HepG2 (cell line): ENCODE results near the gene TNK1. TPM values are rescaled to one million over a fixed set of nuclear protein-coding genes. Genes with fewer than 3 reads are reported as not detected.

ENCODE experiments used
- BCL3 ChIP-seq: sonication (generic); formaldehyde crosslinking; IDR thresholded peaks from 2 replicates; pipeline ENCODE4 v1.5.1; 2020; ENCODE audit warnings: mild to moderate bottlenecking, missing genetic modification reagents, moderate library complexity
- BORCS8-MEF2B ChIP-seq: sonication (generic); formaldehyde crosslinking; IDR thresholded peaks from 2 replicates; pipeline ENCODE4 v1.8.0; 2022; ENCODE audit warnings: mild to moderate bottlenecking, missing genetic modification reagents
- CBFB ChIP-seq: sonication (generic); formaldehyde crosslinking; IDR thresholded peaks from 2 replicates; pipeline ENCODE4 v1.4.0; 2020; ENCODE audit warnings: missing genetic modification reagents
- HNRNPUL1 ChIP-seq: fragments of 200-400 bp; formaldehyde crosslinking; IDR thresholded peaks from 2 replicates; pipeline ENCODE4 v1.6.1; 2017; ENCODE audit warnings: low read depth, mild to moderate bottlenecking, low read length, moderate library complexity
- ISL2 ChIP-seq: sonication (generic); formaldehyde crosslinking; IDR thresholded peaks from 2 replicates; pipeline ENCODE4 v1.5.0; 2020; ENCODE audit warnings: missing genetic modification reagents
- MIXL1 ChIP-seq: IDR thresholded peaks from 2 replicates; pipeline ENCODE4 v1.6.1; 2016
- NR0B2 ChIP-seq: sonication (generic); formaldehyde crosslinking; IDR thresholded peaks from 2 replicates; pipeline ENCODE4 v1.4.0; 2020; ENCODE audit warnings: mild to moderate bottlenecking, missing genetic modification reagents
- NR2C2 ChIP-seq: sonication (generic); formaldehyde crosslinking; IDR thresholded peaks from 2 replicates; pipeline ENCODE4 v1.4.0; 2020; ENCODE audit warnings: missing genetic modification reagents, mild to moderate bottlenecking, moderate library complexity, borderline replicate concordance
- RFX5 ChIP-seq: IDR thresholded peaks from 2 replicates; pipeline ENCODE4 v1.6.1; 2011; ENCODE audit warnings: low read depth, low read length, improper control_type of control experiment
- SETDB1 ChIP-seq: sonication (generic); formaldehyde crosslinking; IDR thresholded peaks from 2 replicates; pipeline ENCODE4 v1.5.1; 2020; ENCODE audit warnings: missing genetic modification reagents, mild to moderate bottlenecking, borderline replicate concordance
- TAF15 ChIP-seq: fragments of 200-400 bp; formaldehyde crosslinking; IDR thresholded peaks from one replicate; pipeline ENCODE4 v1.6.1; 2018; ENCODE audit warnings: mild to moderate bottlenecking, low read depth, low read length; ENCODE audit not compliant: poor library complexity, severe bottlenecking
- TCF7 ChIP-seq: sonication (generic); IDR thresholded peaks from 2 replicates; pipeline ENCODE4 v1.6.1; 2016; ENCODE audit warnings: antibody characterized with exemption, low read depth
- TEAD3 ChIP-seq: optimal IDR thresholded peaks from 2 replicates; pipeline ENCODE3; 2016; ENCODE audit warnings: borderline replicate concordance
- ZBTB3 ChIP-seq: sonication (generic); formaldehyde crosslinking; IDR thresholded peaks from 2 replicates; pipeline ENCODE4 v1.4.0; 2020; ENCODE audit warnings: low read depth, mild to moderate bottlenecking, moderate library complexity, missing genetic modification reagents, borderline replicate concordance
- ZNF143 ChIP-seq: sonication (generic); formaldehyde crosslinking; IDR thresholded peaks from 2 replicates; pipeline ENCODE4 v1.4.0; 2020; ENCODE audit warnings: missing genetic modification reagents
- ZNF24 ChIP-seq: fragments of 450-650 bp; IDR thresholded peaks from 2 replicates; pipeline ENCODE4 v1.6.1; 2017; ENCODE audit warnings: antibody characterized with exemption, mild to moderate bottlenecking
- ZNF543 ChIP-seq: sonication (generic); formaldehyde crosslinking; IDR thresholded peaks from 2 replicates; pipeline ENCODE4 v1.4.0; 2020; ENCODE audit warnings: mild to moderate bottlenecking, missing genetic modification reagents
- ZNF564 ChIP-seq: sonication (generic); formaldehyde crosslinking; IDR thresholded peaks from 2 replicates; pipeline ENCODE4 v1.8.1; 2023; ENCODE audit warnings: mild to moderate bottlenecking, missing genetic modification reagents
- ZNF687 ChIP-seq: sonication (generic); formaldehyde crosslinking; IDR thresholded peaks from 2 replicates; pipeline ENCODE4 v1.5.1; 2020; ENCODE audit warnings: mild to moderate bottlenecking, missing genetic modification reagents, moderate library complexity
- ZNF704 ChIP-seq: sonication (generic); formaldehyde crosslinking; IDR thresholded peaks from 2 replicates; pipeline ENCODE4 v1.8.1; 2023; ENCODE audit warnings: mild to moderate bottlenecking, inconsistent platforms, moderate library complexity, missing genetic modification reagents, borderline replicate concordance
- ZNF724P ChIP-seq: sonication (generic); formaldehyde crosslinking; IDR thresholded peaks from 2 replicates; pipeline ENCODE4 v1.8.0; 2022; ENCODE audit warnings: missing genetic modification reagents, borderline replicate concordance
- ZSCAN9 ChIP-seq: IDR thresholded peaks from 2 replicates; pipeline ENCODE4 v1.6.1; 2016; ENCODE audit warnings: borderline replicate concordance
- polyA plus RNA-seq, 8 experiments: library from polyadenylated mRNA; depleted of rRNA in 3 of 8; stranded (reverse) in 7 of 8; unstranded in 1 of 8; fragments of >200 nt; fragmentation: Illumina TruSeq in 4 of 8; extraction: Trizol in 4 of 8; gene quantifications; 2 replicates each; pipeline versions ENCODE4 v1.2.1 to v1.2.3, GENCODE V29; 2011 to 2016; ENCODE audit warnings: low read depth in 4 of 8, missing spikeins in 1 of 8, mixed read lengths in 1 of 8; ENCODE audit not compliant: insufficient read depth in 1 of 8
- total RNA-seq, 5 experiments: library from RNA; depleted of rRNA; stranded (reverse); fragments of >200 nt; fragmentation: Illumina TruSeq; extraction: Trizol; gene quantifications; 2 replicates each; pipeline ENCODE4 v1.2.3, GENCODE V29; 2016; ENCODE audit warnings: low read depth in 1 of 5
- TF ChIP-seq, protein P1 (sequence below): sonication (generic); formaldehyde crosslinking; IDR thresholded peaks from 2 replicates; pipeline ENCODE4 v1.4.0; 2020; ENCODE audit warnings: missing genetic modification reagents

The TNK1 gene
- total and polyA plus RNA-seq, 2 of the 13 experiments (the other 11 are each of a cell fraction or from before 2014, with no cell fraction given), result 2.0 to 3.5 TPM

DNA sequence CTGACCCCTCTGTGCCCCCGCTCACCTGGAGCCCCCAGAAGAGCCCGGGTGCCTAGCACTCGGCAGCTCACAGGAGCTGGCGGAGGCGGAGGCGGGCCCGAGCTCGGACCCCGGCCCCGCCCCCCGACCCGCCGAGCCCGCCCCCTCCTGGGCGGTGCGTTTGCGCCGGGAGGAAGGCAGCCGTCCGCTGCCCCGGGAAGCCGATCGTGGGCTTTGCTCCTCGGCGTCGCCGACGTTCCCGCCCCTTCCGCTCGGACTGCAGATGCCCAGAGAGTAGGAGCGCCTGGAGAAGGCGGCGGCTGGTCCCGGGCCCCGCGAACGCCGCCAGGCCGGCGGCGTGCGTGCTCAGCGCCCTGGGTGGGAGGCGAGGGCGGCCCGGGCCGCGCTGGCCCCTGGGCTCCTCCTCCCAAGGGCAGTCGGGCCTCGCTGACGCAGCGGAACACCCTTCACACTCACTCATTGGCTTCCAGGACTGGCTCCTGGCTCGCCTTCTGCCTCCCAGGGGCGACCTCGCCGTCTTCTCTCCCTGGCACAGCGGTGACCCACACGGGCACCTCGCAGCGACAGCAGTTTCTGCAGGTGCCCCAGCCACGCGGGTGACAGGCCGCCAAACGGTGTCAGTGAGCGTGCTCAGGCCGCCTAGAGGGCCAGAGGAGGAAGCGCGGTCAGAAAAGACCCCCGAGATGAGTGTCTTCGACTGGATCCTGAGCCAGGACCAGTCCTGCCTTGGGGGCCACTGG is 13.7 kb downstream of the TNK1 start, which contains the start of gene PLSCR3 (continued):
- peak; percentile 94 for TF ChIP-seq ZNF687 (CRISPR knock-in tag)
- 0 out of 2 replicates have a peak, but pooled peaks have one; percentile 30 for TF ChIP-seq NR0B2 (CRISPR knock-in tag)
- 0 out of 2 replicates have a peak, but pooled peaks have one; percentile 70 for TF ChIP-seq ZNF724P
- TF ChIP-seq TCF7, result no peak
- no peak for TF ChIP-seq ZSCAN9 (CRISPR knock-in tag)
- TF ChIP-seq BCL3, result peak; percentile 59; the same call in 1 of the 2 replicates
- 0 out of 2 replicates have a peak, but pooled peaks have one; percentile 14 for TF ChIP-seq MIXL1
- TF ChIP-seq ZNF24, result no peak
- 0 out of 2 replicates have a peak, but pooled peaks have one; percentile 23 for TF ChIP-seq ZNF143 (CRISPR knock-in tag)
- TF ChIP-seq HNRNPUL1, result no peak
- 0 out of 2 replicates have a peak, but pooled peaks have one; percentile 25 for TF ChIP-seq CBFB (CRISPR knock-in tag)
- no peak for TF ChIP-seq RFX5
- TF ChIP-seq BORCS8-MEF2B, result peak; percentile 38; the same call in 1 of the 2 replicates
- TF ChIP-seq ZNF543 (CRISPR knock-in tag), result 0 out of 2 replicates have a peak, but pooled peaks have one; percentile 13
- TF ChIP-seq TAF15, result peak; percentile 61
- TF ChIP-seq ZNF704 (CRISPR knock-in tag), result no peak
- TF ChIP-seq TEAD3, result no peak
- TF ChIP-seq, protein P1, sequence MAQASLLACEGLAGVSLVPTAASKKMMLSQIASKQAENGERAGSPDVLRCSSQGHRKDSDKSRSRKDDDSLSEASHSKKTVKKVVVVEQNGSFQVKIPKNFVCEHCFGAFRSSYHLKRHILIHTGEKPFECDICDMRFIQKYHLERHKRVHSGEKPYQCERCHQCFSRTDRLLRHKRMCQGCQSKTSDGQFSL (CRISPR knock-in tag), result no peak
- 0 out of 2 replicates have a peak, but pooled peaks have one; percentile 72 for TF ChIP-seq ZNF564 (CRISPR knock-in tag)
- no peak for TF ChIP-seq SETDB1 (CRISPR knock-in tag)
- peak; percentile 27; the same call in 1 of the 2 replicates for TF ChIP-seq ISL2 (CRISPR knock-in tag)
- peak; percentile 49; the same call in 1 of the 2 replicates for TF ChIP-seq NR2C2 (CRISPR knock-in tag)
- no peak for TF ChIP-seq ZBTB3 (CRISPR knock-in tag)
